MM.1S (cell line): ENCODE measurements around the gene ZNF430.

Experiments
- EZH2 ChIP-seq: fragments of 300-600 bp; sonication (generic); optimal IDR thresholded peaks from 2 replicates; pipeline ENCODE3; 2017; ENCODE audit warnings: low read depth, mild to moderate bottlenecking, antibody characterized with exemption, low read length, mixed read lengths
- EZH2phosphoT487 ChIP-seq: fragments of 300-600 bp; sonication (generic); IDR thresholded peaks from 2 replicates; pipeline ENCODE4 v1.6.1; 2018; ENCODE audit warnings: antibody characterized with exemption, low read length
- TF ChIP-seq, protein P1 (sequence below): fragments of 300-600 bp; sonication (generic); IDR thresholded peaks from 2 replicates; pipeline ENCODE4 v1.5.1; 2016; ENCODE audit warnings: antibody characterized with exemption, low read length, mixed read lengths

- TF ChIP-seq, protein P1, sequence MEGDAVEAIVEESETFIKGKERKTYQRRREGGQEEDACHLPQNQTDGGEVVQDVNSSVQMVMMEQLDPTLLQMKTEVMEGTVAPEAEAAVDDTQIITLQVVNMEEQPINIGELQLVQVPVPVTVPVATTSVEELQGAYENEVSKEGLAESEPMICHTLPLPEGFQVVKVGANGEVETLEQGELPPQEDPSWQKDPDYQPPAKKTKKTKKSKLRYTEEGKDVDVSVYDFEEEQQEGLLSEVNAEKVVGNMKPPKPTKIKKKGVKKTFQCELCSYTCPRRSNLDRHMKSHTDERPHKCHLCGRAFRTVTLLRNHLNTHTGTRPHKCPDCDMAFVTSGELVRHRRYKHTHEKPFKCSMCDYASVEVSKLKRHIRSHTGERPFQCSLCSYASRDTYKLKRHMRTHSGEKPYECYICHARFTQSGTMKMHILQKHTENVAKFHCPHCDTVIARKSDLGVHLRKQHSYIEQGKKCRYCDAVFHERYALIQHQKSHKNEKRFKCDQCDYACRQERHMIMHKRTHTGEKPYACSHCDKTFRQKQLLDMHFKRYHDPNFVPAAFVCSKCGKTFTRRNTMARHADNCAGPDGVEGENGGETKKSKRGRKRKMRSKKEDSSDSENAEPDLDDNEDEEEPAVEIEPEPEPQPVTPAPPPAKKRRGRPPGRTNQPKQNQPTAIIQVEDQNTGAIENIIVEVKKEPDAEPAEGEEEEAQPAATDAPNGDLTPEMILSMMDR, result no peak
- TF ChIP-seq EZH2phosphoT487 (no peak), EZH2 (no peak)
Observed at GRCh38 chr19:21045028-21045427, 24.6 kb downstream of the ZNF430 start.
